ENCODE data around the gene ISY1.

ISY1 gene

GRCh38 chr3:129123314-129124060 is 37.4 kb downstream of the ISY1 start:
- H3K9ac ChIP-seq (ENCODE audit: low read length), result no peak overlapping the region
- no peak overlapping the region for H3K4me3 ChIP-seq (ENCODE audit: low read length)
- H3K27me3 ChIP-seq (ENCODE audit: control insufficient read depth, insufficient read depth, low read length), result no peaks in the 10 kb centered on the region
- H3K36me3 ChIP-seq (ENCODE audit: control insufficient read depth, insufficient read depth, low read length), result peaks cover 1% of the 10 kb centered on the region
- peaks cover 12% of the 10 kb centered on the region for H3K4me1 ChIP-seq (ENCODE audit: control insufficient read depth, insufficient read depth, low read length)
- H3K27ac ChIP-seq (ENCODE audit: low read depth, low read length), result no peak overlapping the region

- no peak overlapping the region for H3K4me3 ChIP-seq (ENCODE audit: low read length)
- peaks cover 12% of the 10 kb centered on the region for H3K4me1 ChIP-seq (ENCODE audit: control insufficient read depth, insufficient read depth, low read length)
- peaks cover 3% of the 10 kb centered on the region for H3K36me3 ChIP-seq (ENCODE audit: control insufficient read depth, insufficient read depth, low read length)
- no peak overlapping the region for H3K9ac ChIP-seq (ENCODE audit: low read length)
- H3K27me3 ChIP-seq (ENCODE audit: control insufficient read depth, insufficient read depth, low read length), result no peaks in the 10 kb centered on the region
- H3K27ac ChIP-seq (ENCODE audit: low read depth, low read length), result peak overlapping the region; percentile 92
These were observed 38.4 kb downstream of the ISY1 start for GRCh38 chr3:129122412-129123011.

- peak within 1 kb of the TSS; percentile 82 for H3K4me3 ChIP-seq (ENCODE audit: low read length)
- H3K27me3 ChIP-seq (ENCODE audit: control insufficient read depth, insufficient read depth, low read length), result no peaks in the 10 kb centered on the region
- peak within 1 kb of the TSS; percentile 83 for H3K9ac ChIP-seq (ENCODE audit: low read length)
- peaks cover 3% of the 10 kb centered on the region for H3K36me3 ChIP-seq (ENCODE audit: control insufficient read depth, insufficient read depth, low read length)
- peaks cover 12% of the 10 kb centered on the region for H3K4me1 ChIP-seq (ENCODE audit: control insufficient read depth, insufficient read depth, low read length)
- H3K27ac ChIP-seq (ENCODE audit: low read depth, low read length), result peak within 1 kb of the TSS; percentile 92
These were observed 39.0 kb downstream of the ISY1 start, which contains the start of gene RAB43 for GRCh38 chr3:129121792-129122411. Gene RAB43 (minus strand): TSS chr3:129121804. CDS start chr3:129121489, 315 bp downstream.

- Histone ChIP-seq H3K4me3 (ENCODE audit: low read length) (peak overlapping the region; percentile 82), H3K27ac (ENCODE audit: low read depth, low read length) (peak overlapping the region; percentile 92), H3K36me3 (ENCODE audit: control insufficient read depth, insufficient read depth, low read length) (peaks cover 3% of the 10 kb centered on the region), H3K27me3 (ENCODE audit: control insufficient read depth, insufficient read depth, low read length) (no peaks in the 10 kb centered on the region), H3K9ac (ENCODE audit: low read length) (peak overlapping the region; percentile 83), H3K4me1 (ENCODE audit: control insufficient read depth, insufficient read depth, low read length) (peaks cover 12% of the 10 kb centered on the region)
These were observed 39.7 kb downstream of the ISY1 start for GRCh38 chr3:129121016-129121791.

- peak overlapping the region; percentile 83 for H3K9ac ChIP-seq (ENCODE audit: low read length)
- peak overlapping the region; percentile 92 for H3K27ac ChIP-seq (ENCODE audit: low read depth, low read length)
- H3K36me3 ChIP-seq (ENCODE audit: control insufficient read depth, insufficient read depth, low read length), result peaks cover 3% of the 10 kb centered on the region
- peaks cover 12% of the 10 kb centered on the region for H3K4me1 ChIP-seq (ENCODE audit: control insufficient read depth, insufficient read depth, low read length)
- peak overlapping the region; percentile 82 for H3K4me3 ChIP-seq (ENCODE audit: low read length)
- no peaks in the 10 kb centered on the region for H3K27me3 ChIP-seq (ENCODE audit: control insufficient read depth, insufficient read depth, low read length)
These were observed 40.4 kb downstream of the ISY1 start for GRCh38 chr3:129120254-129121004.

GRCh38 chr3:129119365-129120100 is 41.3 kb downstream of the ISY1 start:
- Histone ChIP-seq H3K36me3 (ENCODE audit: control insufficient read depth, insufficient read depth, low read length) (peaks cover 3% of the 10 kb centered on the region), H3K9ac (ENCODE audit: low read length) (no peak overlapping the region), H3K27ac (ENCODE audit: low read depth, low read length) (peak overlapping the region; percentile 92), H3K27me3 (ENCODE audit: control insufficient read depth, insufficient read depth, low read length) (no peaks in the 10 kb centered on the region), H3K4me3 (ENCODE audit: low read length) (peak overlapping the region; percentile 82), H3K4me1 (ENCODE audit: control insufficient read depth, insufficient read depth, low read length) (peaks cover 12% of the 10 kb centered on the region)

- Histone ChIP-seq H3K9ac (ENCODE audit: low read length) (no peak overlapping the region), H3K4me1 (ENCODE audit: control insufficient read depth, insufficient read depth, low read length) (peaks cover 12% of the 10 kb centered on the region), H3K27me3 (ENCODE audit: control insufficient read depth, insufficient read depth, low read length) (no peaks in the 10 kb centered on the region), H3K4me3 (ENCODE audit: low read length) (no peak overlapping the region), H3K36me3 (ENCODE audit: control insufficient read depth, insufficient read depth, low read length) (peaks cover 3% of the 10 kb centered on the region), H3K27ac (ENCODE audit: low read depth, low read length) (no peak overlapping the region)
These were observed 42.1 kb downstream of the ISY1 start for GRCh38 chr3:129118745-129119144.

GRCh38 chr3:129117134-129117533 is 43.7 kb downstream of the ISY1 start:
- Histone ChIP-seq H3K9ac (ENCODE audit: low read length) (no peak overlapping the region), H3K4me1 (ENCODE audit: control insufficient read depth, insufficient read depth, low read length) (peaks cover 12% of the 10 kb centered on the region), H3K27ac (ENCODE audit: low read depth, low read length) (no peak overlapping the region), H3K36me3 (ENCODE audit: control insufficient read depth, insufficient read depth, low read length) (peaks cover 3% of the 10 kb centered on the region), H3K27me3 (ENCODE audit: control insufficient read depth, insufficient read depth, low read length) (no peaks in the 10 kb centered on the region), H3K4me3 (ENCODE audit: low read length) (no peak overlapping the region)

- peaks cover 12% of the 10 kb centered on the region for H3K4me1 ChIP-seq (ENCODE audit: control insufficient read depth, insufficient read depth, low read length)
These were observed 44.3 kb downstream of the ISY1 start for GRCh38 chr3:129116482-129116946.

GRCh38 chr3:129114455-129114854 is 46.4 kb downstream of the ISY1 start:
- H3K9ac ChIP-seq (ENCODE audit: low read length), result no peak overlapping the region
- peaks cover 1% of the 10 kb centered on the region for H3K4me1 ChIP-seq (ENCODE audit: control insufficient read depth, insufficient read depth, low read length)
- H3K27me3 ChIP-seq (ENCODE audit: control insufficient read depth, insufficient read depth, low read length), result no peaks in the 10 kb centered on the region
- peaks cover 3% of the 10 kb centered on the region for H3K36me3 ChIP-seq (ENCODE audit: control insufficient read depth, insufficient read depth, low read length)
- no peak overlapping the region for H3K27ac ChIP-seq (ENCODE audit: low read depth, low read length)
- H3K4me3 ChIP-seq (ENCODE audit: low read length), result no peak overlapping the region

More at GRCh38 chr3:129116482-129116946, 44.3 kb downstream of the ISY1 start:
- Histone ChIP-seq H3K27me3 (ENCODE audit: control insufficient read depth, insufficient read depth, low read length) (no peaks in the 10 kb centered on the region), H3K27ac (ENCODE audit: low read depth, low read length) (no peak overlapping the region), H3K4me3 (ENCODE audit: low read length) (no peak overlapping the region), H3K9ac (ENCODE audit: low read length) (no peak overlapping the region), H3K36me3 (ENCODE audit: control insufficient read depth, insufficient read depth, low read length) (peaks cover 3% of the 10 kb centered on the region)
